ENCODE measurements around the gene RASEF.

- TF ChIP-seq GATA3 (IDR thresholded peaks at IDR 0.05; ENCODE audit: low read depth, low read length), result no peak
- TF ChIP-seq GATA2 (IDR thresholded peaks at IDR 0.05; ENCODE audit: low read depth, low read length), result no peak
Observed at GRCh38 chr9:83061036-83061435, 1.9 kb downstream of the RASEF start.

Measured in SH-SY5Y (cell line).